HepG2 (cell line): ENCODE results near the gene SLC6A8. TPM values are rescaled to one million over a fixed set of nuclear protein-coding genes. Genes with fewer than 3 reads are reported as not detected.

ENCODE experiments used
- ATAC-seq: fragments of 200-7000 bp; cut with Tn5 transposase; 3 replicates; pipeline ENCODE4 v1.9.1; 2020; ENCODE audit warnings: mild to moderate bottlenecking, moderate library complexity
- BruUV-seq: library from RNA; stranded (reverse); fragments of 400-500 nt; replicated peaks from 2 replicates; lab custom pipeline; 2021; lab: Mats Ljungman, UMichigan
- CTCF ChIA-PET: fragments of 300-600 bp; formaldehyde crosslinking; extraction: SDS; loops from one replicate; lab custom pipeline; 2021; ENCODE audit warnings: low total read pairs, inconsistent platforms, low intra/inter-chr PET ratio; lab: Yijun Ruan, JAX
- POLR2A ChIA-PET: fragments of 350-600 bp; sonication (Branson Sonifier 250); formaldehyde crosslinking; loops from one replicate; lab custom pipeline; 2020; ENCODE audit warnings: antibody characterized with exemption, inconsistent platforms; lab: Yijun Ruan, JAX
- DNase-seq: peaks from one replicate; pipeline ENCODE4 v3.0.0-alpha.2; 2015; ENCODE audit warnings: low spot score
- FAIRE-seq: peaks from 3 replicates; lab custom pipeline; 2011; peaks lifted over from hg19 to GRCh38; lab: Jason Lieb, UNC
- H2AFZ ChIP-seq: one replicate; pipeline ENCODE4 v1.6.1; 2011; ENCODE audit warnings: low read length, inconsistent platforms
- H3K27ac ChIP-seq: fragments of 300-600 bp; 3 replicates; pipeline ENCODE4 v1.8.0; 2011; ENCODE audit warnings: mixed run types, mild to moderate bottlenecking, mixed read lengths, low read length, inconsistent platforms; ENCODE audit not compliant: insufficient read depth; ENCODE audit errors: extremely low read length
- H3K27me3 ChIP-seq, 2 experiments: fragments of 200-600 bp in 1 of 2; 2 replicates in 1 of 2; 3 replicates in 1 of 2; pipeline versions ENCODE4 v1.6.0 to v1.8.0; 2011; ENCODE audit warnings: low read length in 2 of 2, mild to moderate bottlenecking in 2 of 2, moderate library complexity in 2 of 2, inconsistent platforms in 1 of 2; ENCODE audit not compliant: insufficient read depth in 2 of 2, control insufficient read depth in 1 of 2
- H3K36me3 ChIP-seq, 2 experiments: fragments of 200-600 bp in 1 of 2; replicated peaks in 1 of 2; 2 replicates in 1 of 2; 3 replicates in 1 of 2; pipeline versions ENCODE4 v1.5.1 to v1.8.0; 2011; ENCODE audit warnings: low read length in 2 of 2, inconsistent platforms in 1 of 2; ENCODE audit not compliant: insufficient read depth in 2 of 2, control insufficient read depth in 1 of 2
- H3K4me1 ChIP-seq: 2 replicates; pipeline ENCODE4 v1.5.1; 2012; ENCODE audit warnings: low read length, inconsistent platforms; ENCODE audit not compliant: insufficient read depth
- H3K4me2 ChIP-seq: 2 replicates; pipeline ENCODE4 v1.6.0; 2011; ENCODE audit warnings: low read depth, low read length, inconsistent platforms
- H3K4me3 ChIP-seq, 3 experiments: fragments of 200-600 bp in 1 of 3; sonication (generic), shearing (Covaris generic) in 1 of 3; replicated peaks in 1 of 3; 2 replicates each; pipeline ENCODE4 v1.5.1; 2011 to 2016; ENCODE audit warnings: low read length in 3 of 3, inconsistent platforms in 2 of 3, low read depth in 2 of 3, mild to moderate bottlenecking in 2 of 3, control low read depth in 1 of 3, mixed read lengths in 1 of 3; ENCODE audit not compliant: insufficient read depth in 1 of 3
- H3K79me2 ChIP-seq: one replicate; pipeline ENCODE4 v1.6.1; 2011; ENCODE audit warnings: low read length, inconsistent platforms; ENCODE audit not compliant: insufficient read depth
- H3K9ac ChIP-seq: 2 replicates; pipeline ENCODE4 v1.6.0; 2011; ENCODE audit warnings: mild to moderate bottlenecking, low read depth, low read length, inconsistent platforms; ENCODE audit not compliant: insufficient read depth
- H3K9me3 ChIP-seq: 2 replicates; pipeline ENCODE4 v1.5.1; 2012; ENCODE audit warnings: mild to moderate bottlenecking, low read length
- H4K20me1 ChIP-seq: 2 replicates; pipeline ENCODE4 v1.6.0; 2011; ENCODE audit warnings: inconsistent platforms, mild to moderate bottlenecking, low read length, moderate library complexity; ENCODE audit not compliant: insufficient read depth
- DNMT3B ChIP-seq: conservative IDR thresholded peaks from 2 replicates; pipeline ENCODE4 v1.6.1; 2016; ENCODE audit warnings: missing biosample characterization, control low read depth
- EED ChIP-seq: sonication (generic); formaldehyde crosslinking; IDR thresholded peaks from 2 replicates; pipeline ENCODE4 v1.5.0; 2020; ENCODE audit warnings: mild to moderate bottlenecking, missing genetic modification reagents
- HES4 ChIP-seq: sonication (generic); formaldehyde crosslinking; IDR thresholded peaks from 2 replicates; pipeline ENCODE4 v1.9.0; 2021; ENCODE audit warnings: mild to moderate bottlenecking, missing genetic modification reagents, borderline replicate concordance
- HOXA5 ChIP-seq: sonication (generic); formaldehyde crosslinking; IDR thresholded peaks from 2 replicates; pipeline ENCODE4 v1.4.0; 2020; ENCODE audit warnings: missing genetic modification reagents
- KDM1A ChIP-seq: IDR thresholded peaks from 2 replicates; pipeline ENCODE4 v1.6.1; 2016; ENCODE audit warnings: missing compliant biosample characterization
- KLF13 ChIP-seq: sonication (generic); formaldehyde crosslinking; IDR thresholded peaks from 2 replicates; pipeline ENCODE4 v1.4.0; 2020; ENCODE audit warnings: mild to moderate bottlenecking, missing genetic modification reagents
- ZBTB4 ChIP-seq: sonication (generic); formaldehyde crosslinking; IDR thresholded peaks from 2 replicates; pipeline ENCODE4 v1.4.0; 2020; ENCODE audit warnings: missing genetic modification reagents, mild to moderate bottlenecking, borderline replicate concordance
- ZNF260 ChIP-seq: sonication (generic); formaldehyde crosslinking; IDR thresholded peaks from 2 replicates; pipeline ENCODE4 v1.4.0; 2020; ENCODE audit warnings: missing genetic modification reagents, low read depth, mild to moderate bottlenecking, borderline replicate concordance
- ZNF263 ChIP-seq: sonication (generic); formaldehyde crosslinking; IDR thresholded peaks from 2 replicates; pipeline ENCODE4 v1.4.0; 2020; ENCODE audit warnings: missing genetic modification reagents
- ZNF747 ChIP-seq: sonication (generic); formaldehyde crosslinking; IDR thresholded peaks from 2 replicates; pipeline ENCODE4 v1.8.1; 2023; ENCODE audit warnings: missing genetic modification reagents, mild to moderate bottlenecking, borderline replicate concordance
- WGBS: methylation state at CpG from one replicate; pipeline ENCODE4 v1.1.6; 2017; ENCODE audit warnings: low lambda C conversion rate; 5-methylcytosine and 5-hydroxymethylcytosine counted together
- in situ Hi-C: cut with HindIII; loops from 2 replicates; pipeline ENCODE4 v1.10.0; 2017; ENCODE audit warnings: low pct_unique_long_range_greater_than_20kb; ENCODE audit not compliant: extremely low pct_ligation_motif_present
- intact Hi-C: fragments of 100-400 bp; cut with micrococcal nuclease; formaldehyde crosslinking; loops from one replicate; pipeline ENCODE4 v1.10.0; 2022; ENCODE audit not compliant: unreplicated experiment
- polyA plus RNA-seq, 8 experiments: library from polyadenylated mRNA; depleted of rRNA in 3 of 8; stranded (reverse) in 7 of 8; unstranded in 1 of 8; fragments of >200 nt; fragmentation: Illumina TruSeq in 4 of 8; extraction: Trizol in 4 of 8; gene quantifications; 2 replicates each; pipeline versions ENCODE4 v1.2.1 to v1.2.3, GENCODE V29; 2011 to 2016; ENCODE audit warnings: low read depth in 4 of 8, missing spikeins in 1 of 8, mixed read lengths in 1 of 8; ENCODE audit not compliant: insufficient read depth in 1 of 8
- total RNA-seq, 5 experiments: library from RNA; depleted of rRNA; stranded (reverse); fragments of >200 nt; fragmentation: Illumina TruSeq; extraction: Trizol; gene quantifications; 2 replicates each; pipeline ENCODE4 v1.2.3, GENCODE V29; 2016; ENCODE audit warnings: low read depth in 1 of 5

The SLC6A8 gene
- total and polyA plus RNA-seq, 2 of the 13 experiments (the other 11 are each of a cell fraction or from before 2014, with no cell fraction given): 13.9 to 176 TPM

- no peak for DNase-seq
- Histone ChIP-seq H4K20me1 (peaks cover 15% of the 10 kb centered on the region), H3K4me1 (peaks cover 45% of the 10 kb centered on the region), H3K27ac (no peak overlapping the region), H3K9me3 (no peaks in the 10 kb centered on the region), H3K27me3 (no peaks in the 10 kb centered on the region), H3K79me2 (peaks cover 8% of the 10 kb centered on the region), H3K4me2 (no peak overlapping the region), H3K4me3 (no peak overlapping the region), H3K9ac (no peak overlapping the region)
- 93% methylated on average over 4 of the region's 14 CpGs for WGBS
- ATAC-seq: no peak
- intact Hi-C loops: no loop called here
- no TSS peak for BruUV-seq
- CTCF ChIA-PET: no interaction called here
- FAIRE-seq: no peak
- no peak for TF ChIP-seq KLF13
- no peak for TF ChIP-seq HES4 (CRISPR knock-in tag)
- TF ChIP-seq ZNF260: no peak
- TF ChIP-seq ZNF747 (CRISPR knock-in tag): no peak
- no peak for TF ChIP-seq KDM1A
- TF ChIP-seq DNMT3B (CRISPR knock-in tag): no peak
- TF ChIP-seq HOXA5: no peak
- TF ChIP-seq EED (CRISPR knock-in tag): no peak
- TF ChIP-seq, all 625 proteins: peak for 0
- in situ Hi-C loops: no loop called here
- H3K36me3 ChIP-seq: peaks cover 0 to 9% of the 10 kb centered on the region in 2 experiments; a peak in 1 of 5 replicates
- POLR2A ChIA-PET: no interaction called here
- H2AFZ ChIP-seq: no peak overlapping the region
Observed at GRCh38 chrX:153732401-153732800, 44.7 kb downstream of the SLC6A8 start.

DNA sequence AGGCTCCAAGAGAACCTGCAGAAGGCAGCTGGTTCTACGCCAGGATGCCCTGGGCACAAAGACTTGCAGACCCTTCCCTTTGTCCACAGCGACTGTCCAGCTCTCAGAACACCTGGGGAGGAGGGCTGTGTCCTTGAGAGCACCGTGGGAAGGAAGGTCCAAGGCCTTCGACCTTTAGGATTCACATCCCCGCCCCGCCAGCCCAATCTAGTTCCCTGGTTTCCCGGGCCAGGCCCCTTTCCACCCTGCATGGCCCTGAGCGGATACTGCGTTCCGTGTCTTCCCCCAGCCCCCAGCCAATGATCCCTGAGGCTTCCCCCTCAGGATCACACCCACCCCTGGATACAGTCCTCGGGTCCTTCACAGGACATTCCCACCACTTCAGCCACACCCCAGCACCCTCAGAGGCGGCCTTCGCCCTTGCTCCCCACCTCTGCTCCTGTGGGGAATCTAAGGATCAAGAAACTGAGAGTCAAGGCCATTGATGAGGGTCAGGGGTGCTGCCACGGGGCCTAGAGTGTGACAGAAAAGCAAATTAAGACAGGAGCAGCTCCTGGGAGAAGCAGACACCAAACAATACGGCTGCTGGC, 46.0 kb downstream of the SLC6A8 start:
- Histone ChIP-seq H3K36me3 (peaks cover 0 to 9% of the 10 kb centered on the region in 2 experiments; a peak in 1 of 5 replicates), H3K27me3 (no peaks in the 10 kb centered on the region), H3K4me3 (no peak overlapping the region), H3K27ac (no peak overlapping the region), H4K20me1 (peaks cover 3% of the 10 kb centered on the region; the same call in 1 of the 2 replicates), H2AFZ (no peak overlapping the region), H3K4me2 (no peak overlapping the region), H3K9me3 (no peaks in the 10 kb centered on the region), H3K9ac (no peak overlapping the region), H3K79me2 (peaks cover under 1% of the 10 kb centered on the region), H3K4me1 (peaks cover 31% of the 10 kb centered on the region)
- 20% methylated on average over 1 of the region's 15 CpGs for WGBS
- BruUV-seq: no TSS peak
- in situ Hi-C loops: no loop called here
- FAIRE-seq (no peak), DNase-seq (no peak), ATAC-seq (peak; percentile 18; the same call in 1 of the 3 replicates)
- ChIA-PET CTCF (no interaction called here), POLR2A (no interaction called here)
- no peak for TF ChIP-seq ZBTB4 (CRISPR knock-in tag)
- TF ChIP-seq ZNF263 (CRISPR knock-in tag): 0 out of 2 replicates have a peak, but pooled peaks have one; percentile 27
- intact Hi-C loops: no loop called here
